GM21737 (cell line): ENCODE results near the gene GCA.

Experiments
- ATAC-seq: cut with Tn5 transposase; IDR thresholded peaks from one replicate; pipeline ENCODE4 v1.9.1; 2021; ENCODE audit warnings: mild to moderate bottlenecking, moderate library complexity; ENCODE audit not compliant: unreplicated experiment

Gene GCA

GRCh38 chr2:162343824-162344616 is at the start of gene GCA:
TSS of gene GCA (plus strand) at chr2:162344132. CDS start at chr2:162344249, 117 bp downstream.
- peak; percentile 99 for ATAC-seq

GRCh38 chr2:162295009-162295408 is 48.9 kb upstream of the GCA start:
- no peak for ATAC-seq

GRCh38 chr2:162297925-162298552 is 45.9 kb upstream of the GCA start:
- ATAC-seq, result no peak

GRCh38 chr2:162298669-162299335 is 45.1 kb upstream of the GCA start:
- ATAC-seq, result no peak

GRCh38 chr2:162300266-162300665 is 43.7 kb upstream of the GCA start:
- ATAC-seq, result no peak

GRCh38 chr2:162301151-162301804 is 42.7 kb upstream of the GCA start:
- ATAC-seq, result peak; percentile 73

GRCh38 chr2:162301877-162302276 is 42.1 kb upstream of the GCA start:
- ATAC-seq, result no peak

GRCh38 chr2:162305901-162306300 is 38.0 kb upstream of the GCA start:
- no peak for ATAC-seq

GRCh38 chr2:162308747-162309503 is 35.0 kb upstream of the GCA start:
- ATAC-seq, result no peak

- no peak for ATAC-seq
Observed at GRCh38 chr2:162312853-162313252, 31.1 kb upstream of the GCA start.

- no peak for ATAC-seq
Observed at GRCh38 chr2:162315938-162316337, 28.0 kb upstream of the GCA start.

- ATAC-seq, result no peak
Observed at GRCh38 chr2:162316590-162316989, 27.3 kb upstream of the GCA start.

- ATAC-seq, result no peak
Observed at GRCh38 chr2:162317058-162317742, 26.7 kb upstream of the GCA start.

- ATAC-seq, result peak; percentile 4
Observed at GRCh38 chr2:162317861-162318327, 26.0 kb upstream of the GCA start.

GRCh38 chr2:162318328-162319180 is 25.4 kb upstream of the GCA start, which contains the start of gene IFIH1:
TSS of gene IFIH1 (minus strand) at chr2:162318684. CDS start at chr2:162318307, 377 bp downstream.
- ATAC-seq, result peak; percentile 85

GRCh38 chr2:162320864-162321517 is 22.9 kb upstream of the GCA start:
- no peak for ATAC-seq

GRCh38 chr2:162324953-162325352 is 19.0 kb upstream of the GCA start:
- no peak for ATAC-seq

GRCh38 chr2:162327134-162327769 is 16.7 kb upstream of the GCA start:
- ATAC-seq, result no peak
